Glutamatergic neuron (in vitro differentiated cells): ENCODE results near the gene DOCK3. TPM values are rescaled to one million over a fixed set of nuclear protein-coding genes. Genes with fewer than 3 reads are reported as not detected.

ENCODE experiments used
- DNase-seq: peaks from one replicate; pipeline ENCODE4 v3.0.0; 2022
- H3K27ac Mint-ChIP-seq: one replicate; pipeline ENCODE4 v1.8.0; 2020; ENCODE audit warnings: mild to moderate bottlenecking, mixed read lengths, inconsistent platforms; ENCODE audit not compliant: unreplicated experiment
- H3K27me3 Mint-ChIP-seq: one replicate; pipeline ENCODE4 v1.8.0; 2020; ENCODE audit warnings: mild to moderate bottlenecking, moderate library complexity, mixed read lengths, inconsistent platforms; ENCODE audit not compliant: unreplicated experiment
- H3K36me3 Mint-ChIP-seq: one replicate; pipeline ENCODE4 v1.8.0; 2020; ENCODE audit warnings: mild to moderate bottlenecking, mixed read lengths, inconsistent platforms; ENCODE audit not compliant: unreplicated experiment
- H3K4me1 Mint-ChIP-seq: one replicate; pipeline ENCODE4 v1.8.0; 2020; ENCODE audit warnings: mild to moderate bottlenecking, low read depth, mixed read lengths, inconsistent platforms; ENCODE audit not compliant: unreplicated experiment
- H3K4me3 Mint-ChIP-seq: one replicate; pipeline ENCODE4 v1.8.0; 2020; ENCODE audit warnings: mild to moderate bottlenecking, mixed read lengths, inconsistent platforms; ENCODE audit not compliant: unreplicated experiment
- H3K9me3 Mint-ChIP-seq: one replicate; pipeline ENCODE4 v1.8.0; 2020; ENCODE audit warnings: mild to moderate bottlenecking, moderate library complexity, mixed read lengths, inconsistent platforms; ENCODE audit not compliant: unreplicated experiment
- CTCF ChIP-seq: fragments of 200-600 bp; sonication (generic); IDR thresholded peaks from one replicate; pipeline ENCODE4 v1.5.0; 2021; ENCODE audit not compliant: partially characterized antibody, unreplicated experiment
- total RNA-seq: library from RNA; stranded (reverse); fragmentation: NEBNext Ultra II Directional; extraction: Animal tissue kit (Norgen Biotek cat#: 25700); gene quantifications from one replicate; pipeline ENCODE4 v1.2.1, GENCODE V29; 2021; ENCODE audit not compliant: unreplicated experiment

The DOCK3 gene
- total RNA-seq, 1 donor from 2014 or later: 13.4 TPM

DNA sequence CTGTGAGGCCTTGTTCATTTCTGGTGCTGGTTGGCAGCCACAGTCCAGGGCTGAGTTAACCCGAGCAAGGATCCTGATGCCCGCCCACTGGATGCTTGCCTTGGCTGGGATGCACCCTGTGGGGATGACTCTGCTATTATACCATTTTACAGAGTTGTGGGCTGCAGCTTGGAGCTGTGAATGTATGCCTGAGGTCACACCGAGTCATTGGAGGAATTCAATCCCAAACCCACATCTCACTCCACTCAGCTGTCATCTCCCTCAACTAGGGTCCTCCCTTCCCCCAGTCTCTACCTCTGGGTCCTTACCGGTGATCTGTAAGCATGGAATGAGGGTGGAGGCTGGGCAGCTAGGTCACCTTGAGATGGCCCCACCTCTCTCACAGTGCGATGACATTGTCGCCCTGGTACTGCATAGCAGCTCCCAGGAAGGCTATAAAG lies 35.7 kb upstream of the DOCK3 start:
- Mint-ChIP-seq H3K4me1 (no peaks in the 10 kb centered on the region), H3K9me3 (peaks cover 2% of the 10 kb centered on the region), H3K27ac (no peak overlapping the region), H3K27me3 (peaks cover 9% of the 10 kb centered on the region), H3K4me3 (no peak overlapping the region), H3K36me3 (no peaks in the 10 kb centered on the region)
- no peak for DNase-seq
- TF ChIP-seq CTCF: no peak

DNA sequence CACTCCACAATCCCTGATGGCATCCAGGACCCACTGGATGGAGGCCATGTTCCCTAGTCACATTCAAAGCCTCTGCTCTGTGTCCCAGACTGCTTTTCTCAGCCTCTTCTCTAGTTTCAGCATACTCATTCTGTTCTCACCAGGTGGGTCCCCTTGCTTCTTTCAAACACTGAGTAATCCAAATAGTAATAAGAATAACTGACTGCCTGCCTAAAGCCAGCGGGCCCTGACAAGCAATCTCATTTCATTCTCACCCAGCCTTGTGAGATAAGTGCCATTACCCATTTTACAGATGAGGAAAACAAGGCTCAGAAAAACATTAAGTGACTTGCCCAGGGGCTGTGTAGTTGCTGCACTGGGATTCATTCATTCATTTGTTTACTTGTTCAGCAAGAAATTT lies 32.3 kb upstream of the DOCK3 start:
- Mint-ChIP-seq H3K27me3 (peaks cover 5% of the 10 kb centered on the region), H3K9me3 (peaks cover 1% of the 10 kb centered on the region), H3K36me3 (no peaks in the 10 kb centered on the region), H3K27ac (no peak overlapping the region), H3K4me1 (peaks cover 1% of the 10 kb centered on the region), H3K4me3 (no peak overlapping the region)
- DNase-seq: no peak
- no peak for TF ChIP-seq CTCF

- H3K36me3 Mint-ChIP-seq: no peaks in the 10 kb centered on the region
- H3K27me3 Mint-ChIP-seq: peaks cover 8% of the 10 kb centered on the region
- no peak overlapping the region for H3K4me3 Mint-ChIP-seq
- no peak overlapping the region for H3K27ac Mint-ChIP-seq
- no peaks in the 10 kb centered on the region for H3K9me3 Mint-ChIP-seq
- TF ChIP-seq CTCF: no peak
- H3K4me1 Mint-ChIP-seq: peaks cover 19% of the 10 kb centered on the region
- DNase-seq: no peak
Observed at GRCh38 chr3:50644561-50644960, 30.2 kb upstream of the DOCK3 start.

DNA sequence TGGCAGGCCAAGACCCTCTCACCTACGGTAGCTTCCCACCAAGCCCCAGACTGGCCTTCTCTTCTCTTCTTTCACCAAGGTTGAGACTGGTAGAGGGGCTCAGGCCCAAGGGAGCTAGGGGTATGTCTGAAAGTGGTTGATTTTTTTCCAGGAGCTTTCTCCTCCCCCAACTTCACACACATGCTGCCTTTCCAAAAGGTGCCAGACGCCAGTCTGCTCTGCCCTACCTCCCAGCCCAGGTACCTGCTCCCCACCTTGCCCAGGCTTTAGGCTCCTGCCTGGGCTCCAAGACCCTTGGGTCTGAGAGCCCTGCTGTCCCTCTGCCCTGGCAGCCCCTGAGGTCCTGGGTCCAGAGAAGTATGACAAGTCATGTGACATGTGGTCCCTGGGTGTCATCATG lies 29.3 kb upstream of the DOCK3 start:
- Mint-ChIP-seq H3K27me3 (peaks cover 8% of the 10 kb centered on the region), H3K4me1 (peaks cover 26% of the 10 kb centered on the region), H3K27ac (no peak overlapping the region), H3K4me3 (no peak overlapping the region), H3K9me3 (no peaks in the 10 kb centered on the region), H3K36me3 (no peaks in the 10 kb centered on the region)
- DNase-seq: no peak
- no peak for TF ChIP-seq CTCF

DNA sequence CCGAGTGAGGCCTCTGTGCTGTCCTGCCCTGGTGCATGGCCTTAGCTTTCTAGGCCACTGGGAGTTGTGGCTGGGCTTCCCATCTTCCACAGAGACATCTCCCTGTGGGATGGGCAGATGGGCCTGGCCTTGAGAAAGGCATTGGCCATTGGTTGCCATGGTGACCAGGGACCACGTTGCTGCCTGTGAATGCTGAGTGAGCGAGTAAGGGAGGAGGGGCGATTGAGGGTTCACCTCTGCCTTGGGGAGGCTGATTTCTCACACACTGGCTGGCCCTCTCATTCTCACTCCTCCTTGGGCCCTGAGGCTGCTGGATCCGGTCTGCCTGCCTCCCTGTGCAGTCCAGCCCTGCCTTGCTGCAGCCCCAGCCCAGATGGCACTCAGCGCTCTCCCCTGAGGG lies 26.4 kb upstream of the DOCK3 start:
- TF ChIP-seq CTCF: no peak
- peaks cover 27% of the 10 kb centered on the region for H3K4me1 Mint-ChIP-seq
- no peaks in the 10 kb centered on the region for H3K36me3 Mint-ChIP-seq
- H3K27ac Mint-ChIP-seq: peak overlapping the region; percentile 95
- peaks cover 4% of the 10 kb centered on the region for H3K27me3 Mint-ChIP-seq
- peaks cover 2% of the 10 kb centered on the region for H3K9me3 Mint-ChIP-seq
- H3K4me3 Mint-ChIP-seq: peak overlapping the region; percentile 75
- peak; percentile 86 for DNase-seq
